Effector memory CD4-positive, alpha-beta T cell (primary cell): ENCODE data around the gene CIDEA.

ENCODE experiments used
- DNase-seq, 3 donors: peaks; one replicate each; pipeline ENCODE4 v3.0.0-alpha.2; 2020
- H3K27ac ChIP-seq: 2 replicates; pipeline ENCODE4 v1.7.0; 2013; ENCODE audit warnings: mild to moderate bottlenecking, low read length, moderate library complexity; ENCODE audit not compliant: insufficient read depth, poor library complexity, severe bottlenecking
- H3K27me3 ChIP-seq: replicated peaks from 2 replicates; pipeline ENCODE4 v1.7.0; 2013; ENCODE audit warnings: mild to moderate bottlenecking, low read length; ENCODE audit not compliant: insufficient read depth, control insufficient read depth, poor library complexity, severe bottlenecking
- H3K36me3 ChIP-seq: 2 replicates; pipeline ENCODE4 v1.7.0; 2013; ENCODE audit warnings: mild to moderate bottlenecking, low read length, moderate library complexity; ENCODE audit not compliant: control insufficient read depth, insufficient read depth
- H3K4me1 ChIP-seq: 2 replicates; pipeline ENCODE4 v1.7.0; 2013; ENCODE audit warnings: low read length, mild to moderate bottlenecking; ENCODE audit not compliant: control insufficient read depth, insufficient read depth, poor library complexity, severe bottlenecking
- H3K4me3 ChIP-seq: 2 replicates; pipeline ENCODE4 v1.7.0; 2013; ENCODE audit warnings: low read length, low read depth, mild to moderate bottlenecking; ENCODE audit not compliant: insufficient read depth, poor library complexity, severe bottlenecking
- H3K9me3 ChIP-seq: 2 replicates; pipeline ENCODE4 v1.7.0; 2013; ENCODE audit warnings: mild to moderate bottlenecking, low read length, moderate library complexity; ENCODE audit not compliant: control insufficient read depth

Gene CIDEA

DNA sequence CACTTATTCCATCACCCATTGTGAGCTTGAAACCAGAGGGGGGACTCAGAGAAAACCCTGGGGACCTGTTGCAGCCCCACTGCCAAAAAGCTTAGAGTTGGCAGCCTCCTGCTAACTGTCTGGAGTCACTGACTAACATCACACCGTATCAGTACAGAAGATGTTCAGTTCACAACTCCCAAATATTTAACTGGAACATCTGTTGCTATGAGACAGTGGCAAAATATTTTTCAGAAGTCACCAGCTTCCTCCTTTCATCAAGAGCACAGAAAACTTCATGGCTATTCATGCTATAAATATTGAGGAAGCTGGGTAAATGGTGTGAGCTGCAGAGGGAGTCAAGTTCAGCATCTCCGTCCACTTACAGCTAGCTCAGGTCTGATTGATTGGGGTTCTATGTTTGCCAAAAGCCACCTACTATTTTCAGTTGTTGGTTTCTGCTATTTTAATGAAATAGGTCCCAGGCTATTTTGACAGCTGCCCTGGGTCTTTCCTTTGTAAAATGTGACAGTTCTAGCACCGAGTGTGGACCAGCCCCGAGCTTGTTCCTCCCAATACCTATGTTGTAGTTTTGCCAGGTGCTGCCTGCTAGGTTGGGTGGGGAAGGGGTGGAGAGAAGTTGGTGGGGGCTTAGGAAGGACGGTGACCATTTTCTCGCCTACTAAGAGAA lies 63.6 kb downstream of the CIDEA start:
- Histone ChIP-seq H3K9me3 (no peaks in the 10 kb centered on the region), H3K4me1 (no peaks in the 10 kb centered on the region), H3K27me3 (no peaks in the 10 kb centered on the region), H3K36me3 (peaks cover 2% of the 10 kb centered on the region), H3K27ac (no peak overlapping the region), H3K4me3 (no peak overlapping the region)
- DNase-seq, result no peak

DNA sequence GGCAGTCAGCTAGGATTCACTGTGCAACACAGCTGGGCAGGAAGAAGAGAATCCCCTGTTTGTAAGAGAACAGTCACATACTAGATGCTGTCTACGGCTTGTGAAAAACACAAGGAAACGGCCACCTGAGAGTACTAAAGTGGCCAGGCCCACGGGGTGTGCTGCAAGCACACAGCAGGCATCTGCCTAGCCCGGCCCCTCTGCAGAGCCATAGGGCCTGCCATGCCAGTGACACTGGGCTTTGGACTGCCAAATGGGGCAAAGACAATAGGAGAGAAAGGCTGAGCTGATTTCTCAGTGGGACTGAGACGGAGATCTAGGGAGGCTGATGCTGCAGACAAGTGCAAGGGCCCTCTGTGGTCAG lies 64.2 kb downstream of the CIDEA start:
- H3K4me3 ChIP-seq, result no peak overlapping the region
- H3K4me1 ChIP-seq, result no peaks in the 10 kb centered on the region
- H3K27me3 ChIP-seq, result no peaks in the 10 kb centered on the region
- H3K36me3 ChIP-seq, result peaks cover 2% of the 10 kb centered on the region
- no peaks in the 10 kb centered on the region for H3K9me3 ChIP-seq
- no peak overlapping the region for H3K27ac ChIP-seq
- DNase-seq, result no peak

- Histone ChIP-seq H3K4me1 (no peaks in the 10 kb centered on the region), H3K4me3 (no peak overlapping the region), H3K9me3 (no peaks in the 10 kb centered on the region), H3K27ac (no peak overlapping the region), H3K27me3 (no peaks in the 10 kb centered on the region), H3K36me3 (peaks cover 2% of the 10 kb centered on the region)
- DNase-seq, result no peak
Measured at GRCh38 chr18:12318857-12319256, 64.7 kb downstream of the CIDEA start.

- no peaks in the 10 kb centered on the region for H3K27me3 ChIP-seq
- H3K36me3 ChIP-seq, result peaks cover 9% of the 10 kb centered on the region
- no peaks in the 10 kb centered on the region for H3K4me1 ChIP-seq
- H3K27ac ChIP-seq, result no peak overlapping the region
- no peaks in the 10 kb centered on the region for H3K9me3 ChIP-seq
- H3K4me3 ChIP-seq, result no peak overlapping the region
- DNase-seq, result no peak
Measured at GRCh38 chr18:12321333-12321732, 67.2 kb downstream of the CIDEA start.

DNA sequence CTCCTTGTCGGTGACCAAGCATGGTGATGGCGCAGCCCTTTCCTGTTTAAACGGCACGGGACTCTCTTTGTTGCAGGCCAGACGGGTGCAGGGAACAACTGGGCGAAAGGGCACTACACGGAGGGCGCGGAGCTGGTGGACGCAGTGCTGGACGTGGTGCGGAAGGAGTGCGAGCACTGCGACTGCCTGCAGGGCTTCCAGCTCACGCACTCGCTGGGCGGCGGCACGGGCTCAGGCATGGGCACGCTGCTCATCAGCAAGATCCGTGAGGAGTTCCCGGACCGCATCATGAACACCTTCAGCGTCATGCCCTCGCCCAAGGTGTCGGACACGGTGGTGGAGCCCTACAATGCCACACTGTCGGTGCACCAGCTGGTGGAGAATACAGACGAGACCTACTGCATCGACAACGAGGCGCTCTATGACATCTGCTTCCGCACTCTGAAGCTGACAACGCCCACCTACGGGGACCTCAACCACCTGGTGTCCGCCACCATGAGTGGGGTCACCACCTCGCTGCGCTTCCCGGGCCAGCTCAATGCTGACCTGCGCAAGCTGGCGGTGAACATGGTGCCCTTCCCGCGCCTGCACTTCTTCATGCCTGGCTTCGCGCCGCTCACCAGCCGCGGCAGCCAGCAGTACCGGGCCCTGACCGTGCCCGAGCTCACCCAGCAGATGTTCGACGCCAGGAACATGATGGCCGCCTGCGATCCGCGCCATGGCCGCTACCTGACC lies 71.0 kb downstream of the CIDEA start:
- H3K27me3 ChIP-seq, result no peaks in the 10 kb centered on the region
- H3K4me3 ChIP-seq, result no peak overlapping the region
- H3K36me3 ChIP-seq, result peaks cover 14% of the 10 kb centered on the region
- no peaks in the 10 kb centered on the region for H3K4me1 ChIP-seq
- H3K9me3 ChIP-seq, result no peaks in the 10 kb centered on the region
- H3K27ac ChIP-seq, result no peak overlapping the region
- DNase-seq, result no peak

DNA sequence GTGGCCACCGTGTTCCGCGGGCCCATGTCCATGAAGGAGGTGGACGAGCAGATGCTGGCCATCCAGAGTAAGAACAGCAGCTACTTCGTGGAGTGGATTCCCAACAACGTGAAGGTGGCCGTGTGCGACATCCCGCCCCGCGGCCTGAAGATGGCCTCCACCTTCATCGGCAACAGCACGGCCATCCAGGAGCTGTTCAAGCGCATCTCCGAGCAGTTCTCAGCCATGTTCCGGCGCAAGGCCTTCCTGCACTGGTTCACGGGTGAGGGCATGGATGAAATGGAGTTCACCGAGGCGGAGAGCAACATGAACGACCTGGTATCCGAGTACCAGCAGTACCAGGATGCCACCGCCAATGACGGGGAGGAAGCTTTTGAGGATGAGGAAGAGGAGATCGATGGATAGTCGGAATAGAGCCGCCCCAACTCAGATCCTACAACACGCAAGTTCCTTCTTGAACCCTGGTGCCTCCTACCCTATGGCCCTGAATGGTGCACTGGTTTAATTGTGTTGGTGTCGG lies 71.6 kb downstream of the CIDEA start:
- Histone ChIP-seq H3K4me1 (no peaks in the 10 kb centered on the region), H3K36me3 (peaks cover 13% of the 10 kb centered on the region), H3K9me3 (no peaks in the 10 kb centered on the region), H3K4me3 (no peak overlapping the region), H3K27ac (no peak overlapping the region), H3K27me3 (no peaks in the 10 kb centered on the region)
- no peak for DNase-seq

GRCh38 chr18:12326711-12327460 lies 72.7 kb downstream of the CIDEA start:
- Histone ChIP-seq H3K4me1 (no peaks in the 10 kb centered on the region), H3K4me3 (no peak overlapping the region), H3K9me3 (no peaks in the 10 kb centered on the region), H3K27ac (no peak overlapping the region), H3K27me3 (no peaks in the 10 kb centered on the region), H3K36me3 (peaks cover 12% of the 10 kb centered on the region)
- DNase-seq, result no peak
